ENCODE measurements around the gene BRCC3. TPM values are rescaled to one million over a fixed set of nuclear protein-coding genes. Genes with fewer than 3 reads are reported as not detected.
"Not testable (repeated sequence)": the region's sequence is repeated elsewhere in the genome, so short reads cannot be mapped to it uniquely, and the experiment has no call there.

The BRCC3 gene
- total and polyA plus RNA-seq, 2 donors, result 11.8 to 13.5 TPM

- 100% methylated on average over 1 of the region's 1 CpG for WGBS
- no peaks in the 10 kb centered on the region for H3K27me3 ChIP-seq (ENCODE audit: control insufficient read depth in 2 of 2, insufficient read depth in 1 of 2, low read length in 1 of 2)
- H3K4me1 ChIP-seq (ENCODE audit: control insufficient read depth in 2 of 2, insufficient read depth in 2 of 2, low read length in 2 of 2), result no peaks in the 10 kb centered on the region
- H3K4me3 ChIP-seq (ENCODE audit: low read length in 2 of 2), result no peak overlapping the region
- no peak for DNase-seq (ENCODE audit: low read depth in 6 of 9, low spot score in 9 of 9)
- peaks cover 0 to 5% of the 10 kb centered on the region in 2 donors for H3K36me3 ChIP-seq (ENCODE audit: control insufficient read depth in 2 of 2, insufficient read depth in 2 of 2, low read length in 1 of 2)
- H3K27ac ChIP-seq (ENCODE audit: low read depth in 1 of 2, low read length in 1 of 2), result no peak overlapping the region
- H3K9me3 ChIP-seq (ENCODE audit: control insufficient read depth in 2 of 2, insufficient read depth in 1 of 2, low read length in 1 of 2), result no peaks in the 10 kb centered on the region
Measured at GRCh38 chrX:155115174-155115819, 44.0 kb downstream of the BRCC3 start.

GRCh38 chrX:155127465-155127864, 56.2 kb downstream of the BRCC3 start:
- Histone ChIP-seq H3K9me3 (ENCODE audit: control insufficient read depth in 2 of 2, insufficient read depth in 1 of 2, low read length in 1 of 2) (no peaks in the 10 kb centered on the region), H3K27ac (ENCODE audit: low read depth in 1 of 2, low read length in 1 of 2) (no peak overlapping the region)

GRCh38 chrX:155127940-155128339, 56.6 kb downstream of the BRCC3 start:
- Histone ChIP-seq H3K27me3 (ENCODE audit: control insufficient read depth in 2 of 2, insufficient read depth in 1 of 2, low read length in 1 of 2) (no peaks in the 10 kb centered on the region), H3K9me3 (ENCODE audit: control insufficient read depth in 2 of 2, insufficient read depth in 1 of 2, low read length in 1 of 2) (no peaks in the 10 kb centered on the region), H3K4me3 (ENCODE audit: low read length in 2 of 2) (no peak overlapping the region), H3K27ac (ENCODE audit: low read depth in 1 of 2, low read length in 1 of 2) (no peak overlapping the region), H3K4me1 (ENCODE audit: control insufficient read depth in 2 of 2, insufficient read depth in 2 of 2, low read length in 2 of 2) (no peaks in the 10 kb centered on the region), H3K36me3 (ENCODE audit: control insufficient read depth in 2 of 2, insufficient read depth in 2 of 2, low read length in 1 of 2) (no peaks in the 10 kb centered on the region)
- DNase-seq (ENCODE audit: low read depth in 6 of 9, low spot score in 9 of 9), result no peak

More at GRCh38 chrX:155127465-155127864, 56.2 kb downstream of the BRCC3 start:
- WGBS, result 97% methylated on average over 1 of the region's 1 CpG
- no peaks in the 10 kb centered on the region for H3K27me3 ChIP-seq (ENCODE audit: control insufficient read depth in 2 of 2, insufficient read depth in 1 of 2, low read length in 1 of 2)
- no peaks in the 10 kb centered on the region for H3K4me1 ChIP-seq (ENCODE audit: control insufficient read depth in 2 of 2, insufficient read depth in 2 of 2, low read length in 2 of 2)
- no peak for DNase-seq (ENCODE audit: low read depth in 6 of 9, low spot score in 9 of 9)
- H3K4me3 ChIP-seq (ENCODE audit: low read length in 2 of 2), result no peak overlapping the region
- no peaks in the 10 kb centered on the region for H3K36me3 ChIP-seq (ENCODE audit: control insufficient read depth in 2 of 2, insufficient read depth in 2 of 2, low read length in 1 of 2)

- Histone ChIP-seq H3K4me3 (ENCODE audit: low read length in 2 of 2) (no peak overlapping the region), H3K27me3 (ENCODE audit: control insufficient read depth in 2 of 2, insufficient read depth in 1 of 2, low read length in 1 of 2) (no peaks in the 10 kb centered on the region), H3K9me3 (ENCODE audit: control insufficient read depth in 2 of 2, insufficient read depth in 1 of 2, low read length in 1 of 2) (no peaks in the 10 kb centered on the region), H3K4me1 (ENCODE audit: control insufficient read depth in 2 of 2, insufficient read depth in 2 of 2, low read length in 2 of 2) (no peaks in the 10 kb centered on the region), H3K27ac (ENCODE audit: low read depth in 1 of 2, low read length in 1 of 2) (no peak overlapping the region), H3K36me3 (ENCODE audit: control insufficient read depth in 2 of 2, insufficient read depth in 2 of 2, low read length in 1 of 2) (no peaks in the 10 kb centered on the region)
- DNase-seq (ENCODE audit: low read depth in 6 of 9, low spot score in 9 of 9), result no peak
- 100% methylated on average over 1 of the region's 1 CpG for WGBS
Measured at GRCh38 chrX:155132110-155132509, 60.8 kb downstream of the BRCC3 start.

GRCh38 chrX:155134255-155134654, 62.9 kb downstream of the BRCC3 start:
- no peaks in the 10 kb centered on the region for H3K27me3 ChIP-seq (ENCODE audit: control insufficient read depth in 2 of 2, insufficient read depth in 1 of 2, low read length in 1 of 2)
- H3K36me3 ChIP-seq (ENCODE audit: control insufficient read depth in 2 of 2, insufficient read depth in 2 of 2, low read length in 1 of 2), result no peaks in the 10 kb centered on the region
- no peak overlapping the region for H3K27ac ChIP-seq (ENCODE audit: low read depth in 1 of 2, low read length in 1 of 2)
- WGBS, result 95% methylated on average over 4 of the region's 4 CpGs
- DNase-seq (ENCODE audit: low read depth in 6 of 9, low spot score in 9 of 9), result no peak
- H3K4me1 ChIP-seq (ENCODE audit: control insufficient read depth in 2 of 2, insufficient read depth in 2 of 2, low read length in 2 of 2), result no peaks in the 10 kb centered on the region
- no peaks in the 10 kb centered on the region for H3K9me3 ChIP-seq (ENCODE audit: control insufficient read depth in 2 of 2, insufficient read depth in 1 of 2, low read length in 1 of 2)
- no peak overlapping the region for H3K4me3 ChIP-seq (ENCODE audit: low read length in 2 of 2)

- no peak for DNase-seq (ENCODE audit: low read depth in 6 of 9, low spot score in 9 of 9)
- Histone ChIP-seq H3K9me3 (ENCODE audit: control insufficient read depth in 2 of 2, insufficient read depth in 1 of 2, low read length in 1 of 2) (no peaks in the 10 kb centered on the region), H3K27me3 (ENCODE audit: control insufficient read depth in 2 of 2, insufficient read depth in 1 of 2, low read length in 1 of 2) (no peaks in the 10 kb centered on the region), H3K4me3 (ENCODE audit: low read length in 2 of 2) (no peak overlapping the region), H3K27ac (ENCODE audit: low read depth in 1 of 2, low read length in 1 of 2) (no peak overlapping the region), H3K36me3 (ENCODE audit: control insufficient read depth in 2 of 2, insufficient read depth in 2 of 2, low read length in 1 of 2) (no peaks in the 10 kb centered on the region), H3K4me1 (ENCODE audit: control insufficient read depth in 2 of 2, insufficient read depth in 2 of 2, low read length in 2 of 2) (no peaks in the 10 kb centered on the region)
- 90% methylated on average over 6 of the region's 6 CpGs for WGBS
Measured at GRCh38 chrX:155143959-155144548, 72.7 kb downstream of the BRCC3 start.

GRCh38 chrX:155144926-155145325, 73.6 kb downstream of the BRCC3 start:
- no peaks in the 10 kb centered on the region for H3K27me3 ChIP-seq (ENCODE audit: control insufficient read depth in 2 of 2, insufficient read depth in 1 of 2, low read length in 1 of 2)
- 95% methylated on average over 4 of the region's 4 CpGs for WGBS

GRCh38 chrX:155147612-155148011, 76.3 kb downstream of the BRCC3 start:
- DNase-seq (ENCODE audit: low read depth in 6 of 9, low spot score in 9 of 9); H3K27ac ChIP-seq (ENCODE audit: low read depth in 1 of 2, low read length in 1 of 2); H3K4me1 ChIP-seq (ENCODE audit: control insufficient read depth in 2 of 2, insufficient read depth in 2 of 2, low read length in 2 of 2); H3K4me3 ChIP-seq (ENCODE audit: low read length in 2 of 2); H3K36me3 ChIP-seq (ENCODE audit: control insufficient read depth in 2 of 2, insufficient read depth in 2 of 2, low read length in 1 of 2); H3K27me3 ChIP-seq (ENCODE audit: control insufficient read depth in 2 of 2, insufficient read depth in 1 of 2, low read length in 1 of 2); H3K9me3 ChIP-seq (ENCODE audit: control insufficient read depth in 2 of 2, insufficient read depth in 1 of 2, low read length in 1 of 2): not testable (repeated sequence)
- 91% methylated on average over 1 of the region's 6 CpGs for WGBS

More at GRCh38 chrX:155144926-155145325, 73.6 kb downstream of the BRCC3 start:
- no peak for DNase-seq (ENCODE audit: low read depth in 6 of 9, low spot score in 9 of 9)
- Histone ChIP-seq H3K4me1 (ENCODE audit: control insufficient read depth in 2 of 2, insufficient read depth in 2 of 2, low read length in 2 of 2) (no peaks in the 10 kb centered on the region), H3K27ac (ENCODE audit: low read depth in 1 of 2, low read length in 1 of 2) (no peak overlapping the region), H3K9me3 (ENCODE audit: control insufficient read depth in 2 of 2, insufficient read depth in 1 of 2, low read length in 1 of 2) (no peaks in the 10 kb centered on the region), H3K36me3 (ENCODE audit: control insufficient read depth in 2 of 2, insufficient read depth in 2 of 2, low read length in 1 of 2) (no peaks in the 10 kb centered on the region), H3K4me3 (ENCODE audit: low read length in 2 of 2) (no peak overlapping the region)

- not testable (repeated sequence) for H3K4me1 ChIP-seq (ENCODE audit: control insufficient read depth in 2 of 2, insufficient read depth in 2 of 2, low read length in 2 of 2); H3K27me3 ChIP-seq (ENCODE audit: control insufficient read depth in 2 of 2, insufficient read depth in 1 of 2, low read length in 1 of 2); DNase-seq (ENCODE audit: low read depth in 6 of 9, low spot score in 9 of 9); H3K27ac ChIP-seq (ENCODE audit: low read depth in 1 of 2, low read length in 1 of 2); H3K9me3 ChIP-seq (ENCODE audit: control insufficient read depth in 2 of 2, insufficient read depth in 1 of 2, low read length in 1 of 2); H3K36me3 ChIP-seq (ENCODE audit: control insufficient read depth in 2 of 2, insufficient read depth in 2 of 2, low read length in 1 of 2); H3K4me3 ChIP-seq (ENCODE audit: low read length in 2 of 2)
- no CpG with 5 or more reads among the region's 11 CpGs for WGBS
Measured at GRCh38 chrX:155148166-155148565, 76.9 kb downstream of the BRCC3 start.
